ENCODE measurements around the gene GAL3ST2. TPM values are rescaled to one million over a fixed set of nuclear protein-coding genes. Genes with fewer than 3 reads are reported as not detected.
A peak's percentile ranks its signal among the peaks of the same experiment; 100 is the strongest.
"Not testable (repeated sequence)": the region's sequence is repeated elsewhere in the genome, so short reads cannot be mapped to it uniquely, and the experiment has no call there.

GAL3ST2 gene
- total RNA-seq, 4 donors from 2014 or later, result 0.80 to 3.3 TPM; not detected in 2

GRCh38 chr2:241817126-241817820, 40.7 kb downstream of the GAL3ST2 start:
- Histone ChIP-seq H3K27ac (no peak overlapping the region), H3K27me3 (no peaks in the 10 kb centered on the region), H3K4me3 (no peak overlapping the region), H3K9me3 (no peaks in the 10 kb centered on the region), H3K36me3 (no peaks in the 10 kb centered on the region), H3K4me1 (peaks cover 0 to 6% (median 0%) of the 10 kb centered on the region in 4 donors)
- DNase-seq, result peak in 2 of 3 donors; percentile 46 to 50
- no peak for TF ChIP-seq POLR2A (IDR thresholded peaks at IDR 0.05)
- no peak for TF ChIP-seq CTCF (IDR thresholded peaks at IDR 0.05)

- not testable (repeated sequence) for H3K27ac ChIP-seq, H3K36me3 ChIP-seq, H3K9me3 ChIP-seq, DNase-seq, H3K27me3 ChIP-seq, H3K4me3 ChIP-seq, H3K4me1 ChIP-seq
Observed at GRCh38 chr2:241817821-241818215, 41.2 kb downstream of the GAL3ST2 start.

GRCh38 chr2:241818229-241818942, 41.8 kb downstream of the GAL3ST2 start:
- TF ChIP-seq POLR2A (IDR thresholded peaks at IDR 0.05) (no peak), CTCF (IDR thresholded peaks at IDR 0.05) (no peak)
- Histone ChIP-seq H3K4me1 (peaks cover 0 to 6% (median 0%) of the 10 kb centered on the region in 4 donors), H3K9me3 (no peaks in the 10 kb centered on the region), H3K4me3 (no peak overlapping the region), H3K27me3 (no peaks in the 10 kb centered on the region), H3K36me3 (no peaks in the 10 kb centered on the region), H3K27ac (peak overlapping the region in 1 of 4 donors; percentile 26)
- DNase-seq, result peak in 2 of 3 donors; percentile 14 to 43

- peak; percentile 15 to 78 (median 73) for DNase-seq
- no peaks in the 10 kb centered on the region for H3K27me3 ChIP-seq
- no peak overlapping the region for H3K4me3 ChIP-seq
- H3K9me3 ChIP-seq, result no peaks in the 10 kb centered on the region
- H3K36me3 ChIP-seq, result no peaks in the 10 kb centered on the region
- TF ChIP-seq CTCF (IDR thresholded peaks at IDR 0.05) (no peak), POLR2A (IDR thresholded peaks at IDR 0.05) (no peak)
- peak overlapping the region in 1 of 4 donors; percentile 26 for H3K27ac ChIP-seq
- peaks cover 0 to 6% (median 0%) of the 10 kb centered on the region in 4 donors for H3K4me1 ChIP-seq
Observed at GRCh38 chr2:241818943-241819270, 42.3 kb downstream of the GAL3ST2 start.

GRCh38 chr2:241819947-241820624, 43.5 kb downstream of the GAL3ST2 start:
- peak in 1 of 3 donors; percentile 14 for DNase-seq
- H3K27me3 ChIP-seq, H3K9me3 ChIP-seq, H3K36me3 ChIP-seq, H3K27ac ChIP-seq, H3K4me3 ChIP-seq, H3K4me1 ChIP-seq: not testable (repeated sequence)

- Histone ChIP-seq H3K27me3 (no peaks in the 10 kb centered on the region), H3K9me3 (no peaks in the 10 kb centered on the region), H3K4me3 (no peak overlapping the region), H3K27ac (no peak overlapping the region), H3K36me3 (no peaks in the 10 kb centered on the region), H3K4me1 (peaks cover 0 to 6% (median 0%) of the 10 kb centered on the region in 4 donors)
- DNase-seq, result peak in 1 of 3 donors; percentile 14
- TF ChIP-seq POLR2A (IDR thresholded peaks at IDR 0.05), result no peak
- TF ChIP-seq CTCF (IDR thresholded peaks at IDR 0.05), result no peak
Observed at GRCh38 chr2:241820625-241821384, 44.2 kb downstream of the GAL3ST2 start.

Measured in Peyer's patch (tissue), 4 donors.